A549 (cell line): ENCODE results near the gene TCF7L1.

ENCODE experiments used
- CTCF ChIP-seq: fragments of >200 bp; sonication (Bioruptor Twin); formaldehyde crosslinking; IDR thresholded peaks from 3 replicates; pipeline ENCODE4 v1.5.1; 2016
- EP300 ChIP-seq, 2 experiments: fragments of >200 bp; sonication (Bioruptor Twin); formaldehyde crosslinking; IDR thresholded peaks; 2 replicates in 1 of 2; 3 replicates in 1 of 2; pipeline ENCODE4 v1.6.1; 2016 to 2017
- RAD21 ChIP-seq, 2 experiments: fragments of >200 bp in 1 of 2; sonication (Bioruptor Twin) in 1 of 2; formaldehyde crosslinking in 1 of 2; IDR thresholded peaks in 1 of 2; conservative IDR thresholded peaks in 1 of 2; 2 replicates in 1 of 2; 3 replicates in 1 of 2; pipeline ENCODE4 v1.6.1; 2012 to 2018; ENCODE audit warnings: inconsistent platforms in 1 of 2
- REST ChIP-seq: fragments of 200-600 bp; sonication (generic); IDR thresholded peaks from 2 replicates; pipeline ENCODE4 v1.6.1; 2016; ENCODE audit warnings: antibody characterized with exemption, mild to moderate bottlenecking, moderate library complexity

GRCh38 chr2:85183076-85183475, 49.9 kb downstream of the TCF7L1 start:
- no peak for TF ChIP-seq CTCF
- TF ChIP-seq EP300 (IDR thresholded peaks at IDR 0.05): no peak
- no peak for TF ChIP-seq REST
- TF ChIP-seq RAD21 (conservative IDR thresholded peaks at IDR 0.05 in 1 of 2, IDR thresholded peaks at IDR 0.05 in 1 of 2): no peak
